GM12878 (cell line): Measurements from ENCODE around the gene CYYR1. TPM values are rescaled to one million over a fixed set of nuclear protein-coding genes. Genes with fewer than 3 reads are reported as not detected.

Experiments used
- ATAC-seq: fragments of 200-7000 bp; cut with Tn5 transposase; 3 replicates; pipeline ENCODE4 v1.9.1; 2020; ENCODE audit warnings: mild to moderate bottlenecking, moderate library complexity
- BruUV-seq: library from RNA; stranded (reverse); fragments of 400-500 nt; replicated peaks from 2 replicates; lab custom pipeline; 2021; lab: Mats Ljungman, UMichigan
- CTCF ChIA-PET: fragments of 300-600 bp; sonication (Branson Sonifier 250); formaldehyde crosslinking; extraction: SDS; loops from one replicate; lab custom pipeline; 2021; ENCODE audit warnings: inconsistent platforms; lab: Yijun Ruan, JAX
- POLR2A ChIA-PET: fragments of 350-600 bp; formaldehyde crosslinking; extraction: SDS; loops from one replicate; lab custom pipeline; 2021; ENCODE audit warnings: inconsistent platforms; lab: Charles Lee
- RAD21 ChIA-PET: fragments of 300-600 bp; sonication (Branson Sonifier 250); formaldehyde crosslinking; loops from one replicate; lab custom pipeline; 2023; ENCODE audit warnings: antibody characterized with exemption; ENCODE audit not compliant: unreplicated experiment; lab: Charles Lee
- SMC1A ChIA-PET: fragments of 300-600 bp; sonication (Branson Sonifier 250); formaldehyde crosslinking; loops from one replicate; lab custom pipeline; 2023; ENCODE audit not compliant: unreplicated experiment, uncharacterized antibody; lab: Charles Lee
- DNase-seq: peaks from one replicate; pipeline ENCODE4 v3.0.0-alpha.2; 2011; ENCODE audit warnings: low read depth, low spot score
- FAIRE-seq: peaks from 3 replicates; lab custom pipeline; 2011; peaks lifted over from hg19 to GRCh38; lab: Jason Lieb, UNC
- H2AFZ ChIP-seq: 2 replicates; pipeline ENCODE4 v1.6.0; 2011; ENCODE audit warnings: low read depth, low read length, control low read depth; ENCODE audit not compliant: control insufficient read depth
- H3K27ac ChIP-seq: 2 replicates; pipeline ENCODE4 v1.5.1; 2011; ENCODE audit warnings: control low read depth; ENCODE audit not compliant: control insufficient read depth, insufficient read depth
- H3K27me3 ChIP-seq, 2 experiments: replicated peaks in 1 of 2; 2 replicates each; pipeline versions ENCODE4 v1.6.0 to v1.6.1; 2011; ENCODE audit warnings: low read length in 1 of 2; ENCODE audit not compliant: control insufficient read depth in 2 of 2, insufficient read depth in 2 of 2
- H3K36me3 ChIP-seq, 2 experiments: 2 replicates each; pipeline ENCODE4 v1.5.1; 2011; ENCODE audit warnings: low read length in 1 of 2; ENCODE audit not compliant: control insufficient read depth in 2 of 2, insufficient read depth in 2 of 2
- H3K4me1 ChIP-seq: 2 replicates; pipeline ENCODE4 v1.6.1; 2011; ENCODE audit warnings: mild to moderate bottlenecking, low read length, moderate library complexity, mixed read lengths; ENCODE audit not compliant: control insufficient read depth, insufficient read depth
- H3K4me2 ChIP-seq: 2 replicates; pipeline ENCODE4 v1.6.0; 2011; ENCODE audit warnings: control low read depth; ENCODE audit not compliant: control insufficient read depth, insufficient read depth
- H3K4me3 ChIP-seq: fragments of 200-600 bp; sonication (generic); 2 replicates; pipeline ENCODE4 v1.5.1; 2016
- H3K79me2 ChIP-seq: 2 replicates; pipeline ENCODE4 v1.6.0; 2011; ENCODE audit warnings: low read length; ENCODE audit not compliant: control insufficient read depth, insufficient read depth
- H3K9ac ChIP-seq: 2 replicates; pipeline ENCODE4 v1.8.0; 2011; ENCODE audit warnings: low read length, control low read depth, mixed read lengths; ENCODE audit not compliant: control insufficient read depth, insufficient read depth
- H3K9me3 ChIP-seq: replicated peaks from 3 replicates; pipeline ENCODE4 v1.5.1; 2011; ENCODE audit warnings: mild to moderate bottlenecking, low read length; ENCODE audit not compliant: control insufficient read depth, insufficient read depth
- H4K20me1 ChIP-seq: 2 replicates; pipeline ENCODE4 v1.6.0; 2011; ENCODE audit not compliant: control insufficient read depth, insufficient read depth
- CTCF ChIP-seq, 3 experiments: IDR thresholded peaks in 2 of 3; conservative IDR thresholded peaks in 1 of 3; 2 replicates each; pipeline ENCODE4 v1.5.1; 2011; ENCODE audit warnings: low read depth in 3 of 3, low read length in 3 of 3, mild to moderate bottlenecking in 3 of 3, control low read depth in 2 of 3, moderate library complexity in 2 of 3, inconsistent platforms in 1 of 3, mixed read lengths in 1 of 3; ENCODE audit not compliant: control insufficient read depth in 2 of 3, insufficient read depth in 1 of 3; ENCODE audit errors: extremely low read depth in 1 of 3
- MEF2A ChIP-seq: IDR thresholded peaks from 2 replicates; pipeline ENCODE4 v1.6.1; 2011; ENCODE audit warnings: low read depth, mild to moderate bottlenecking, low read length, moderate library complexity; ENCODE audit not compliant: insufficient read depth
- NFIC ChIP-seq: IDR thresholded peaks from 2 replicates; pipeline ENCODE4 v1.6.1; 2012; ENCODE audit warnings: low read depth, mild to moderate bottlenecking, inconsistent platforms, low read length, moderate library complexity
- RCOR1 ChIP-seq: conservative IDR thresholded peaks from 2 replicates; pipeline ENCODE4 v1.6.1; 2012; ENCODE audit warnings: low read depth, low read length, improper control_type of control experiment
- TCF7 ChIP-seq: IDR thresholded peaks from 2 replicates; pipeline ENCODE4 v1.6.1; 2014; ENCODE audit warnings: antibody characterized with exemption, borderline replicate concordance
- ZNF274 ChIP-seq: IDR thresholded peaks from one replicate; pipeline ENCODE4 v1.8.0; 2011; ENCODE audit not compliant: insufficient read length, insufficient read depth
- WGBS: methylation state at CpG from one replicate; pipeline ENCODE4 v1.1.6; 2016; ENCODE audit warnings: low lambda C conversion rate; ENCODE audit not compliant: insufficient replicate concordance, insufficient coverage; ENCODE audit errors: missing lambda C conversion rate; 5-methylcytosine and 5-hydroxymethylcytosine counted together
- in situ Hi-C: fragments of 300-500 bp; cut with MboI; formaldehyde crosslinking; loops from 9 replicates; pipeline ENCODE4 v1.14.3; 2018; ENCODE audit warnings: mixed read lengths
- intact Hi-C: fragments of 100-400 bp; cut with micrococcal nuclease; formaldehyde crosslinking; loops from one replicate; pipeline ENCODE4 v1.14.2; 2022; ENCODE audit not compliant: unreplicated experiment
- polyA plus RNA-seq, 11 experiments: library from polyadenylated mRNA; depleted of rRNA in 4 of 11; unstranded in 6 of 11; stranded (reverse) in 5 of 11; fragments of >200 nt; fragmentation: Nextera tagmentation in 4 of 11; fragmentation: Illumina TruSeq in 1 of 11; extraction: Ambion mirVana in 4 of 11; extraction: Trizol in 1 of 11; gene quantifications; 1 replicate in 1 of 11; 2 replicates in 10 of 11; pipeline versions ENCODE4 v1.2.1 to v1.2.3, GENCODE V29; 2011 to 2016; ENCODE audit warnings: inconsistent platforms in 2 of 11, missing spikeins in 2 of 11, low read depth in 1 of 11
- total RNA-seq, 4 experiments: library from RNA; depleted of rRNA in 3 of 4; stranded (reverse); fragments of >200 nt in 3 of 4; fragmentation: Illumina TruSeq in 1 of 4; extraction: Trizol in 1 of 4; gene quantifications; 2 replicates each; pipeline versions ENCODE4 v1.2.1 to v1.2.3, GENCODE V29; 2013 to 2021

The CYYR1 gene
- total and polyA plus RNA-seq, 10 of the 15 experiments (the other 5 are each of a cell fraction or from before 2014, with no cell fraction given): 0.11 to 0.13 TPM; not detected in 8

- ChIA-PET POLR2A (no interaction called here), CTCF (no interaction called here), SMC1A (no interaction called here), RAD21 (no interaction called here)
- DNase-seq (no peak), ATAC-seq (no peak), FAIRE-seq (no peak)
- H3K4me3 ChIP-seq: no peak overlapping the region
- no peaks in the 10 kb centered on the region for H3K36me3 ChIP-seq
- in situ Hi-C loops (no loop called here), intact Hi-C loops (no loop called here)
- H3K79me2 ChIP-seq: no peaks in the 10 kb centered on the region
- H3K9me3 ChIP-seq: no peaks in the 10 kb centered on the region; the same call in 2 of the 3 replicates
- H3K4me1 ChIP-seq: no peaks in the 10 kb centered on the region
- no TSS peak for BruUV-seq
- H3K27ac ChIP-seq: no peak overlapping the region
- no peaks in the 10 kb centered on the region for H4K20me1 ChIP-seq
- H3K4me2 ChIP-seq: no peak overlapping the region
- TF ChIP-seq TCF7 (no peak), MEF2A (no peak), ZNF274 (no peak), NFIC (no peak), RCOR1 (no peak), CTCF (IDR thresholded peaks at IDR 0.05 in 2 of 3, conservative IDR thresholded peaks at IDR 0.05 in 1 of 3; ENCODE audit: control insufficient read depth in 2 of 3, extremely low read depth in 1 of 3, insufficient read depth in 1 of 3, low read depth in 3 of 3, low read length in 3 of 3) (no peak)
- WGBS: 13% methylated on average over 1 of the region's 1 CpG
- no peaks in the 10 kb centered on the region for H3K27me3 ChIP-seq
- H3K9ac ChIP-seq: no peak overlapping the region
- H2AFZ ChIP-seq: no peak overlapping the region
Measured at GRCh38 chr21:26617176-26617575, 44.1 kb upstream of the CYYR1 start.
